ENCODE results near the gene CSTPP1. TPM values are rescaled to one million over a fixed set of nuclear protein-coding genes. Genes with fewer than 3 reads are reported as not detected.
A peak's percentile ranks its signal among the peaks of the same experiment; 100 is the strongest.
"Not testable (repeated sequence)": the region's sequence is repeated elsewhere in the genome, so short reads cannot be mapped to it uniquely, and the experiment has no call there.

CSTPP1 gene
- total RNA-seq, 2 experiments from 2014 or later: 14.5 to 18.2 TPM

- peaks cover 13% of the 10 kb centered on the region for H3K4me1 Mint-ChIP-seq
- H3K4me3 Mint-ChIP-seq: peak overlapping the region; percentile 62
- no peak overlapping the region for H3K27ac Mint-ChIP-seq
- ATAC-seq (peak; percentile 52), DNase-seq (peak; percentile 53)
- peaks cover 51% of the 10 kb centered on the region for H3K27me3 Mint-ChIP-seq
- H3K9me3 Mint-ChIP-seq (ENCODE audit: low read depth): no peaks in the 10 kb centered on the region
- CTCF ChIA-PET: interaction anchor here (0.6 to 4.0 kb wide), 8 partner anchors 9 to 573 kb away, joined by 3 to 25 read pairs (median 4); partner anchors contain the start of genes ARFGAP2 and DDB2
- no peaks in the 10 kb centered on the region for H3K36me3 Mint-ChIP-seq
These were observed 250.4 kb downstream of the CSTPP1 start for GRCh38 chr11:47186700-47187695.

DNA sequence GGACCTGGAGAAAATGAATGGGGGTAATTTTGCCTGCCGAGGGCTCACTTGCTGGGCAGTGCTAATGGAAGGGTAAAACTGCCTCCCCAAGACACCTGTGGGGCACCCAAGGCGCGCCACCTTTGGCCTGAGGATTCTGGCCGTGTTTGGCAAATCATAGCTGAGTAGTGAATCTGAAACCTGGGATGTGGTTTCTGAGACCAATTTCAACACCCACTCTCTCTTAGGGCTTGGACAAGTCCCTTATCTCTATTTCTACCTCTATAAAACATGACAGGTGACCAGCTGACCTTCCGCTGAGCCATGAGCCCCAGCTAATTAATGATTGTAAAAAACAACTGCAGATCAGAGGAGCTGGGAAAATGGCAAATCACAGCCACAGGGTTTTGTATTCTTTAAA lies 251.2 kb downstream of the CSTPP1 start:
- H3K9me3 Mint-ChIP-seq (ENCODE audit: low read depth): no peaks in the 10 kb centered on the region
- H3K27ac Mint-ChIP-seq: no peak overlapping the region
- H3K27me3 Mint-ChIP-seq: peaks cover 52% of the 10 kb centered on the region
- CTCF ChIA-PET: interaction anchor here (0.9 to 4.0 kb wide), 6 partner anchors 9 to 72 kb away, joined by 3 to 25 read pairs (median 6); partner anchors contain the start of genes ARFGAP2 and DDB2
- ATAC-seq: no peak
- H3K4me3 Mint-ChIP-seq: no peak overlapping the region
- H3K4me1 Mint-ChIP-seq: peaks cover 13% of the 10 kb centered on the region
- no peak for DNase-seq
- H3K36me3 Mint-ChIP-seq: no peaks in the 10 kb centered on the region

DNA sequence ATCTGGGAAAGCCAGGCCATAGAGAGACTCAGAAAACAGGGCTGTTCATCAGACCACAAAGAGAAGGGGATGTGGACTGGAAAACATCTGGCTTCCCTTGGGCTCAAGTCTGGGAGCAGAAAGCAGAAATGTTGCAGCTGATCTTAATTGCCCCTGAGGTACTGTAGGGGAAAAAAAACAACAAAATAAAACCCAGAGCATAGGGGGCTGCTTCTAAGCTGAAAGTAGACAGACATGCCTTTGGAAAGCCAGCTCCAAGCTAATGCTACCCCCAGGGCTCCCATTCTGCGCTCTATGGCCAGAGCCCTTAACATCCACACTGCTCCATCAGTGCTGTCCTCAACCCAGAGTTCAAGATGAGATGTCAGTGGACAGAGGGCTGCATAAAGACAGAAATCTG lies 251.7 kb downstream of the CSTPP1 start:
- no peak for ATAC-seq
- H3K4me3 Mint-ChIP-seq: no peak overlapping the region
- no peak for DNase-seq
- no peak overlapping the region for H3K27ac Mint-ChIP-seq
- CTCF ChIA-PET: interaction anchor here (1.4 to 4.0 kb wide), 2 partner anchors 10 to 32 kb away, joined by 4 to 25 read pairs; partner anchors contain the start of gene ARFGAP2
- H3K36me3 Mint-ChIP-seq: no peaks in the 10 kb centered on the region
- H3K27me3 Mint-ChIP-seq: peaks cover 54% of the 10 kb centered on the region
- H3K4me1 Mint-ChIP-seq: peaks cover 13% of the 10 kb centered on the region
- no peaks in the 10 kb centered on the region for H3K9me3 Mint-ChIP-seq (ENCODE audit: low read depth)

- Mint-ChIP-seq H3K27me3 (peaks cover 52% of the 10 kb centered on the region), H3K9me3 (ENCODE audit: low read depth) (no peaks in the 10 kb centered on the region), H3K36me3 (no peaks in the 10 kb centered on the region), H3K4me1 (peaks cover 13% of the 10 kb centered on the region), H3K27ac (no peak overlapping the region), H3K4me3 (no peak overlapping the region)
- CTCF ChIA-PET: interaction anchor here (0.6 to 4.0 kb wide), 4 partner anchors 11 to 84 kb away, joined by 3 to 25 read pairs (median 3); partner anchors contain the start of gene ARFGAP2
- no peak for ATAC-seq
- DNase-seq: no peak
These were observed 252.7 kb downstream of the CSTPP1 start for GRCh38 chr11:47189100-47189834.

DNA sequence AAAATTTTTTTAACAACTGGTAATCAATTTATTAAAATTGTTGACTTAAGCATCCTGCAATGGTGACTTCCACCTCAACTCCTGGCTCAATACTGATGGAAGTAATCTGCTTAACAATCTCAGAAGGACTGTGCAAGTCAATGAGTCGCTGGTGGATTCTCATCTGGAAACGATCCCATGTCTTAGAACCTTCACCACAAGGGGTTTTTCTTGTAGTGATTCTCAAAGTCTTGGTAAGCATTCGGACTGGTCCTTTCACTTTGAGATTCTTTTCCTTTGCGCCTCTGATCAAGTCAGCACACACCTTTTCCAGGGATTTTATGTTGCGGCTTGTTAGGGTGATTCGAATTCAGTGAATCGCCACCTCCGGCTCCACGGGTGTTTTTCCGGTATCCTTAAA lies 254.6 kb downstream of the CSTPP1 start:
- CTCF ChIA-PET; H3K9me3 Mint-ChIP-seq (ENCODE audit: low read depth); H3K27ac Mint-ChIP-seq; H3K36me3 Mint-ChIP-seq; ATAC-seq; H3K4me3 Mint-ChIP-seq; DNase-seq: not testable (repeated sequence)
- Mint-ChIP-seq H3K27me3 (peaks cover 46% of the 10 kb centered on the region), H3K4me1 (peaks cover 11% of the 10 kb centered on the region)

DNA sequence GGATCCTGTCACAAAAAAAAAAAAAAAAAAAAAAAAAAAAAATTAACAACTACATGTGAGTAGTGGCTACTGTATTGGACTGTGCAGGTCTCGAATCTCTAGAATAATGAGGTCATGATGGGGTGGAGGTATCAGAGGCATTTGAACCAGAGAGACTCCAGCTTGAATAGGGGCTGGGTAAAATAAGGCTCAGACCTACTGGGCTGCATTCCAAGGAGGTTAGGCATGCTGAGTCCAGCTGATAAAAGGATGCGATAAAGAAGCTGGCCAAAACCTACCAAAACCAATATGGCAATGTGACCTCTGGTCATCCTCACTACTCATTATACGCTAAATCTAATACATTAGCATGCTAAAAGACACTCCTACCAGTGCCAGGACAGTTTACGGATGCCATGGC lies 255.6 kb downstream of the CSTPP1 start:
- H3K4me1 Mint-ChIP-seq: peaks cover 5% of the 10 kb centered on the region
- ATAC-seq: no peak
- no peak overlapping the region for H3K4me3 Mint-ChIP-seq
- H3K27me3 Mint-ChIP-seq: peaks cover 39% of the 10 kb centered on the region
- H3K27ac Mint-ChIP-seq: no peak overlapping the region
- no peaks in the 10 kb centered on the region for H3K36me3 Mint-ChIP-seq
- H3K9me3 Mint-ChIP-seq (ENCODE audit: low read depth): no peaks in the 10 kb centered on the region
- CTCF ChIA-PET: interaction anchor here (0.7 kb wide), 1 partner anchor 13 kb away, joined by 4 read pairs; no protein-coding TSS in a partner anchor
- DNase-seq: no peak

- ATAC-seq; CTCF ChIA-PET; H3K36me3 Mint-ChIP-seq; DNase-seq; H3K4me3 Mint-ChIP-seq; H3K4me1 Mint-ChIP-seq; H3K27ac Mint-ChIP-seq; H3K9me3 Mint-ChIP-seq (ENCODE audit: low read depth): not testable (repeated sequence)
- peaks cover 25% of the 10 kb centered on the region for H3K27me3 Mint-ChIP-seq
These were observed 261.6 kb downstream of the CSTPP1 start for GRCh38 chr11:47198161-47198560.

- no peak for DNase-seq
- Mint-ChIP-seq H3K4me3 (no peak overlapping the region), H3K27me3 (peaks cover 21% of the 10 kb centered on the region), H3K9me3 (ENCODE audit: low read depth) (no peaks in the 10 kb centered on the region), H3K27ac (no peak overlapping the region), H3K36me3 (no peaks in the 10 kb centered on the region), H3K4me1 (no peaks in the 10 kb centered on the region)
- CTCF ChIA-PET: no interaction called here
- ATAC-seq: no peak
These were observed 264.5 kb downstream of the CSTPP1 start for GRCh38 chr11:47201015-47201414.

GRCh38 chr11:47202576-47202975 lies 266.0 kb downstream of the CSTPP1 start:
- Mint-ChIP-seq H3K9me3 (ENCODE audit: low read depth) (no peaks in the 10 kb centered on the region), H3K27ac (no peak overlapping the region), H3K36me3 (no peaks in the 10 kb centered on the region), H3K4me3 (no peak overlapping the region), H3K4me1 (no peaks in the 10 kb centered on the region), H3K27me3 (peaks cover 21% of the 10 kb centered on the region)
- no peak for DNase-seq
- ATAC-seq: no peak
- CTCF ChIA-PET: interaction anchor here (0.8 to 1.6 kb wide), 2 partner anchors 23 to 57 kb away, joined by 3 read pairs; no protein-coding TSS in a partner anchor

- Mint-ChIP-seq H3K4me3 (no peak overlapping the region), H3K27me3 (peaks cover 12% of the 10 kb centered on the region), H3K9me3 (ENCODE audit: low read depth) (no peaks in the 10 kb centered on the region), H3K27ac (no peak overlapping the region), H3K36me3 (no peaks in the 10 kb centered on the region), H3K4me1 (peaks cover 2% of the 10 kb centered on the region)
- CTCF ChIA-PET: interaction anchor here (1.7 kb wide), 1 partner anchor 9 kb away, joined by 4 read pairs; no protein-coding TSS in a partner anchor
- ATAC-seq (no peak), DNase-seq (no peak)
These were observed 268.1 kb downstream of the CSTPP1 start for GRCh38 chr11:47204637-47204989.

GRCh38 chr11:47206577-47206976 lies 270.0 kb downstream of the CSTPP1 start:
- H3K9me3 Mint-ChIP-seq (ENCODE audit: low read depth); ATAC-seq; H3K36me3 Mint-ChIP-seq; H3K4me1 Mint-ChIP-seq; H3K27ac Mint-ChIP-seq; H3K4me3 Mint-ChIP-seq; DNase-seq; CTCF ChIA-PET: not testable (repeated sequence)
- H3K27me3 Mint-ChIP-seq: peaks cover 12% of the 10 kb centered on the region

DNA sequence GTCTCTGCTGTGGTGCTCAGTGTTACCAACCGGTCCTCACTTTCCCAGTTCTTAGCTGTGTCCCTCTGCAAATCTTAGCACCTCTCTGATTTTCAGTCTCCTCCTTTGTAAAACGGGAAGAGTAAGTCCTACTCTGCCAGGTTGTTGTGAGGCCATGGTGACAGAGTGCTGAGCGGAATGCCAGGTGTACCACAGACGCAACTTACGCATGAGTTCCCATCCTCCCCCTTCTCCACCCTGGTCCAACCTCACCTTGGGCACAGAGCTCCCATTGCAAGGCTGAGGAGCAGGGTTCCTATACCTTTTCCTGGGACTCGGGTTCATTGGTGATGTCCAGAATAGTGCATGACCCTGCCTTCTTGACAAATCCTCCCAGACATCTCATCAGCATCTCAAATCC lies 270.9 kb downstream of the CSTPP1 start:
- Mint-ChIP-seq H3K27me3 (peaks cover 6% of the 10 kb centered on the region), H3K27ac (no peak overlapping the region), H3K4me1 (peaks cover 9% of the 10 kb centered on the region), H3K9me3 (ENCODE audit: low read depth) (no peaks in the 10 kb centered on the region), H3K4me3 (no peak overlapping the region), H3K36me3 (peaks cover 5% of the 10 kb centered on the region)
- no peak for DNase-seq
- no peak for ATAC-seq
- CTCF ChIA-PET: no interaction called here

- CTCF ChIA-PET: interaction anchor here (0.8 kb wide), 1 partner anchor 28 kb away, joined by 3 read pairs; no protein-coding TSS in a partner anchor
- not testable (repeated sequence) for ATAC-seq
These were observed 271.5 kb downstream of the CSTPP1 start for GRCh38 chr11:47208008-47208552.

More at GRCh38 chr11:47208008-47208552, 271.5 kb downstream of the CSTPP1 start:
- H3K9me3 Mint-ChIP-seq (ENCODE audit: low read depth); DNase-seq; H3K4me1 Mint-ChIP-seq; H3K27ac Mint-ChIP-seq; H3K36me3 Mint-ChIP-seq; H3K27me3 Mint-ChIP-seq; H3K4me3 Mint-ChIP-seq: not testable (repeated sequence)

All from activated CD8-positive, alpha-beta memory T cell treated with anti-CD3 and anti-CD28 coated beads, Interleukin-2, amount 10 ng/mL, durations not matched to agents 7 days and 5 days (primary cell).